ENCODE data around the gene ZNF140.

The ZNF140 gene

GRCh38 chr12:133105620-133106019 lies 24.9 kb downstream of the ZNF140 start:
- H3K36me3 ChIP-seq (ENCODE audit: low read length): peaks cover 57% of the 10 kb centered on the region
- no peaks in the 10 kb centered on the region for H3F3A ChIP-seq (ENCODE audit: insufficient read depth)
- H3K4me2 ChIP-seq (ENCODE audit: low read depth, low read length, poor library complexity, severe bottlenecking): no peak overlapping the region
- H3K9me2 ChIP-seq (replicated peaks; ENCODE audit: insufficient read depth, low read length): no peaks in the 10 kb centered on the region
- H3K27me3 ChIP-seq (ENCODE audit: low read length): no peaks in the 10 kb centered on the region
- H3K27ac ChIP-seq (ENCODE audit: low read depth, low read length): no peak overlapping the region
- H3K9ac ChIP-seq (ENCODE audit: low read length): no peak overlapping the region
- peaks cover 87% of the 10 kb centered on the region for H3K9me3 ChIP-seq (ENCODE audit: insufficient read depth, low read length)
- no peaks in the 10 kb centered on the region for H4K20me1 ChIP-seq (ENCODE audit: low read depth, low read length)
- TF ChIP-seq CTCF (IDR thresholded peaks at IDR 0.05; ENCODE audit: insufficient read depth, low read length, poor library complexity, severe bottlenecking) (no peak), EZH2phosphoT487 (conservative IDR thresholded peaks at IDR 0.05; ENCODE audit: low read length) (no peak)
- no peaks in the 10 kb centered on the region for H3K79me2 ChIP-seq (ENCODE audit: insufficient read depth, low read length)
- no peak overlapping the region for H3K4me3 ChIP-seq (ENCODE audit: insufficient read depth, low read length, poor library complexity, severe bottlenecking)
- no peak overlapping the region for H2AFZ ChIP-seq (ENCODE audit: low read depth, low read length, severe bottlenecking)

- TF ChIP-seq EZH2phosphoT487 (conservative IDR thresholded peaks at IDR 0.05; ENCODE audit: low read length) (no peak), CTCF (IDR thresholded peaks at IDR 0.05; ENCODE audit: insufficient read depth, low read length, poor library complexity, severe bottlenecking) (no peak)
- no peaks in the 10 kb centered on the region for H3K27me3 ChIP-seq (ENCODE audit: low read length)
- no peaks in the 10 kb centered on the region for H3K9me2 ChIP-seq (replicated peaks; ENCODE audit: insufficient read depth, low read length)
- no peaks in the 10 kb centered on the region for H4K20me1 ChIP-seq (ENCODE audit: low read depth, low read length)
- no peaks in the 10 kb centered on the region for H3K79me2 ChIP-seq (ENCODE audit: insufficient read depth, low read length)
- H3K9me3 ChIP-seq (ENCODE audit: insufficient read depth, low read length): peaks cover 87% of the 10 kb centered on the region
- no peak overlapping the region for H2AFZ ChIP-seq (ENCODE audit: low read depth, low read length, severe bottlenecking)
- no peak overlapping the region for H3K4me3 ChIP-seq (ENCODE audit: insufficient read depth, low read length, poor library complexity, severe bottlenecking)
- no peak overlapping the region for H3K9ac ChIP-seq (ENCODE audit: low read length)
- H3F3A ChIP-seq (ENCODE audit: insufficient read depth): no peaks in the 10 kb centered on the region
- H3K4me2 ChIP-seq (ENCODE audit: low read depth, low read length, poor library complexity, severe bottlenecking): no peak overlapping the region
- H3K27ac ChIP-seq (ENCODE audit: low read depth, low read length): no peak overlapping the region
- peaks cover 55% of the 10 kb centered on the region for H3K36me3 ChIP-seq (ENCODE audit: low read length)
Observed at GRCh38 chr12:133106253-133106652, 25.5 kb downstream of the ZNF140 start.

GRCh38 chr12:133107121-133107520 lies 26.4 kb downstream of the ZNF140 start:
- Histone ChIP-seq H3K27me3 (ENCODE audit: low read length) (no peaks in the 10 kb centered on the region), H2AFZ (ENCODE audit: low read depth, low read length, severe bottlenecking) (no peak overlapping the region), H3K36me3 (ENCODE audit: low read length) (peaks cover 49% of the 10 kb centered on the region), H3K79me2 (ENCODE audit: insufficient read depth, low read length) (no peaks in the 10 kb centered on the region), H3K9me3 (ENCODE audit: insufficient read depth, low read length) (peaks cover 81% of the 10 kb centered on the region), H3K9ac (ENCODE audit: low read length) (no peak overlapping the region), H3K4me3 (ENCODE audit: insufficient read depth, low read length, poor library complexity, severe bottlenecking) (no peak overlapping the region), H3K27ac (ENCODE audit: low read depth, low read length) (no peak overlapping the region), H4K20me1 (ENCODE audit: low read depth, low read length) (no peaks in the 10 kb centered on the region), H3K4me2 (ENCODE audit: low read depth, low read length, poor library complexity, severe bottlenecking) (no peak overlapping the region), H3K9me2 (replicated peaks; ENCODE audit: insufficient read depth, low read length) (no peaks in the 10 kb centered on the region), H3F3A (ENCODE audit: insufficient read depth) (no peaks in the 10 kb centered on the region)
- TF ChIP-seq CTCF (IDR thresholded peaks at IDR 0.05; ENCODE audit: insufficient read depth, low read length, poor library complexity, severe bottlenecking) (no peak), EZH2phosphoT487 (conservative IDR thresholded peaks at IDR 0.05; ENCODE audit: low read length) (no peak)
